AG09319 (cell line): ENCODE results near the gene RAD9A.
A peak's percentile ranks its signal among the peaks of the same experiment; 100 is the strongest.

Source experiments
- DNase-seq: peaks from one replicate; pipeline ENCODE4 v3.0.0-alpha.2; 2010; ENCODE audit warnings: low read depth; ENCODE audit errors: extremely low read depth
- TF ChIP-seq, protein P1 (sequence below): IDR thresholded peaks from 2 replicates; pipeline ENCODE4 v1.5.1; 2011; ENCODE audit warnings: low read depth, mild to moderate bottlenecking, inconsistent platforms, low read length, moderate library complexity

RAD9A gene

DNA sequence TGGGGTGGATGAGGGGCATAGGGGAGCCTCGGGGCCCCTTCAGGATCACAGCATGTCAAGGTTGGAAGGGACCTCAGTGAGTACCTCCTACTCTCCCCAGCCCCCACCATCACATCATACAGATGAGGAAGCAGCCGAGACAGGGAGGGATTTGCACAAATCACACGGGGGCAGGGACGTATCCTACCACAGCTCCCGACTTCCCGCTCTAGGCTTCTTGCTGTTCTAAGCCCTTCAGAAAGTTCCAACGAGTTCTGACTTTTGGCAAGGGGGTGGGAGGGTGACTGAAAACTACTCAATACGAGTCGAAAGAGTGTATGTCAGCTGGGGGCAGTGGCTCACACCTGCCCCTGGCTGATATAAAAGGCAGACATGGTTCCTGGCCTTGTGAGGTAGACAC is 4.7 kb upstream of the RAD9A start:
- TF ChIP-seq, protein P1, sequence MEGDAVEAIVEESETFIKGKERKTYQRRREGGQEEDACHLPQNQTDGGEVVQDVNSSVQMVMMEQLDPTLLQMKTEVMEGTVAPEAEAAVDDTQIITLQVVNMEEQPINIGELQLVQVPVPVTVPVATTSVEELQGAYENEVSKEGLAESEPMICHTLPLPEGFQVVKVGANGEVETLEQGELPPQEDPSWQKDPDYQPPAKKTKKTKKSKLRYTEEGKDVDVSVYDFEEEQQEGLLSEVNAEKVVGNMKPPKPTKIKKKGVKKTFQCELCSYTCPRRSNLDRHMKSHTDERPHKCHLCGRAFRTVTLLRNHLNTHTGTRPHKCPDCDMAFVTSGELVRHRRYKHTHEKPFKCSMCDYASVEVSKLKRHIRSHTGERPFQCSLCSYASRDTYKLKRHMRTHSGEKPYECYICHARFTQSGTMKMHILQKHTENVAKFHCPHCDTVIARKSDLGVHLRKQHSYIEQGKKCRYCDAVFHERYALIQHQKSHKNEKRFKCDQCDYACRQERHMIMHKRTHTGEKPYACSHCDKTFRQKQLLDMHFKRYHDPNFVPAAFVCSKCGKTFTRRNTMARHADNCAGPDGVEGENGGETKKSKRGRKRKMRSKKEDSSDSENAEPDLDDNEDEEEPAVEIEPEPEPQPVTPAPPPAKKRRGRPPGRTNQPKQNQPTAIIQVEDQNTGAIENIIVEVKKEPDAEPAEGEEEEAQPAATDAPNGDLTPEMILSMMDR = no peak
- DNase-seq = no peak

DNA sequence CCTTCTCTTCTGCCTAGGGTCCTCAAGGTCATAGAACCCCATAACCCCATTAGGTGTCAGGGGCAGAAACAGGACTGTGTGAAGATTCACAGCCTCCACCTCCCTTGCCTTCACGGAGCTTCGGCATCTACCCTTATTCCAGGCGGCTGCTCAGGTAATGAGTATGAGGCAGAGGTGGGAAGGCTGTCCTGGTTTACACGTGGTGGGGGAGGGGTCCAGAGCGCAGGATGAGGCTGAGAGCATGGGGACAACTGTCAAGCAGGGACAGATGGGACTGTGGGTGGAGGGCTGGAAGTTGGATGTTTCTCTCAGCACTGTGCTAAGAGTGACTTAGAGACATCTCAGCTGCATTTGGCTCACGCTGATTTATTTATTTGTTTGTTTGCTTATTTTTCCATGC is 4.3 kb upstream of the RAD9A start:
- DNase-seq = no peak
- TF ChIP-seq, protein P1 = no peak

DNA sequence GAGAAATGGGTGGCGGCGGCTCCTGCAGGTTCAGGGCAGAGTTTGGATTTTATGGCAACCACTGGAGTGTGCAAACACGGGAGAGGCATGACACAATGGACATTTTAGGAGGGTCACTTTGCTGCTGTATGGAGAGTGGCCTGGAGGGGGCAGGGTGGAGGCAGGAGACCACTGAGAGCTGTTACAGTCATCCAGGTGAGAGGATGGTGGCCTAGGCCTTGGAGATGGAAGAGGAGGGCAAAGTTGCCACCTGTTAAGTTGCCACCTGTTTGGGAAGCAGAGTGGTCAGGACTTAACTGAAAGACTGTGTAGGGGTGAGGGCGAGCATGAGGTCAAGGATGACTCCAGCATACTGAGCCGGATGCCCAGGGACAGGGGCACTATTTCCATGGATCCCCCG is 2.3 kb upstream of the RAD9A start:
- DNase-seq = no peak
- TF ChIP-seq, protein P1 = peak; percentile 57

DNA sequence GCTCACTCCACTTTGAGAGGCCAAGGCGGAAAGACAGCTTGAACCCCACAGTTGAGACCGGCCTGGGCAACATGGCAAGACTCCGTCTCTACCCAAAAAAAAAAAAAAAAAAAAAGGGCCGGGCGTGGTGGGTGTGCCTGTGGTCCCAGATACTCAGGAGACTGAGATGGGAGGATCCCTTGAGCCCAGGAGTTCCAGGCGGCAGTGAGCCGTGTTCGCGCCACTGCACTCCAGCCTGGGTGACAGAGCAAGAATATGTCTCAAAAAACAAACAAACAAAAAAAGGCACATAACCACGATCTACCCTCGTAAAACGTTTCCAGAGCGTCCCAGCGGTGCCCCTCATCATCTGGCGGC is 861 bp upstream of the RAD9A start:
- TF ChIP-seq, protein P1 = no peak
- DNase-seq = no peak

DNA sequence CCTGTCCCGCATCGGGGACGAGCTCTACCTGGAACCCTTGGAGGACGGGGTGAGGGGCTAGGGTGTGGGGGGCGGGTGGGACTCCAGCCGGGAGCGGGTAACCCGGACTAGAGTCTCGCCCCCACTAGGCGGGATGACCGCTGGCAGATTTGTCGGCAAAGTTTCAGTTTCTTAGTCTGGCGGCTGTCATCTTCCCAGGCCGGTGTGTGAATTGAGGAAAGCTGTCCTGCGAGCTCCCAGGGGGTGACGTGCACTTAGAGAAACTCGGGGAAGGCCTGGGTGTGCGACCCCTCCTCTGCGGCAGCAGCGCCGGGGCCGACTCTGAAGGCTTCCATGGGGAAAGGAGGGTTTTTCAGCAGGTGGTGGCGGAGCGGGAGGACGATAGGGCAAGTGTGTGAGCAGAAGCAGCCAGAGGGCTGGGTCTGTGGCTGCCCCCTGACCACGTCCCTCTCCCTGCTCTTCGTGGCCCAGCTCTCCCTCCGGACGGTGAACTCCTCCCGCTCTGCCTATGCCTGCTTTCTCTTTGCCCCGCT is 463 bp downstream of the RAD9A start:
- TF ChIP-seq, protein P1 = no peak
- DNase-seq = no peak

DNA sequence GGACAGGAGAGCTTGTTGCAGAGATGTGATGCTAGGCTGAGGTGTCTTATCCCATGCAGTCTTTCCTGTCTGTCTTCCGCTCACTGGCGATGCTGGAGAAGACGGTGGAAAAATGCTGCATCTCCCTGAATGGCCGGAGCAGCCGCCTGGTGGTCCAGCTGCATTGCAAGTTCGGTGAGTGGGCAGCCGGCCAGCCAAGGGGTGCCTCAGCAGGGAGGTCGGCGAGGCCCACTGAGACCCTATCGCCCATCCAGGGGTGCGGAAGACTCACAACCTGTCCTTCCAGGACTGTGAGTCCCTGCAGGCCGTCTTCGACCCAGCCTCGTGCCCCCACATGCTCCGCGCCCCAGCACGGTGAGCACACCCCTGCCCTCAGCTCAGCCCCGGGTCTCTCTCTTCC is 1.7 kb downstream of the RAD9A start:
- TF ChIP-seq, protein P1 = no peak
- DNase-seq = no peak

DNA sequence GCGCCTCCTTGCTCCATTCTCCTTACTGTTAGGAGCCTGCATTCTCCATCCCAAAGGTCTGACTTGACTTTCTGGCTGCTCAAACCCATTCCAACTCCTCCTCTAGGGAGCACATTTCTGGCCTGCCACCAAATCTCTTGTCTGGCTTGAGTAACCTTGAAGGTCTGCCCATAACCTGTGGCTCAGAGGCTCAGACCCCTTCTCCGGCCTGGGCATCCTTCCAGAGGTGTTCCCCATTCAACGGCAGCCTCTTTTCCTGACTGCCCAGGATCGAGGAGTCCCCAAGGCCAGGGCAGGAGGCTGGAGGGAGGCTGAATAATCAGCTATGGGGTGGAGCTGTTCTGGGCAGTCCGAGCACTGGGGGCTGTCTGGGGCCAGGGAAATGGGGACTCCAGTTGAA is 2.2 kb downstream of the RAD9A start:
- DNase-seq = no peak
- TF ChIP-seq, protein P1 = no peak
